ENCODE measurements around the gene ST6GAL1. TPM values are rescaled to one million over a fixed set of nuclear protein-coding genes. Genes with fewer than 3 reads are reported as not detected.
A peak's percentile ranks its signal among the peaks of the same experiment; 100 is the strongest.
"Not testable (repeated sequence)": the region's sequence is repeated elsewhere in the genome, so short reads cannot be mapped to it uniquely, and the experiment has no call there.

The ST6GAL1 gene
- total RNA-seq, 1 donor from 2014 or later = 35.0 TPM

- no peak for DNase-seq (ENCODE audit: low spot score)
These were observed 115.7 kb downstream of the ST6GAL1 start for GRCh38 chr3:187046033-187046432.

GRCh38 chr3:187049462-187050101 is 119.3 kb downstream of the ST6GAL1 start:
- no peak for DNase-seq (ENCODE audit: low spot score)

DNA sequence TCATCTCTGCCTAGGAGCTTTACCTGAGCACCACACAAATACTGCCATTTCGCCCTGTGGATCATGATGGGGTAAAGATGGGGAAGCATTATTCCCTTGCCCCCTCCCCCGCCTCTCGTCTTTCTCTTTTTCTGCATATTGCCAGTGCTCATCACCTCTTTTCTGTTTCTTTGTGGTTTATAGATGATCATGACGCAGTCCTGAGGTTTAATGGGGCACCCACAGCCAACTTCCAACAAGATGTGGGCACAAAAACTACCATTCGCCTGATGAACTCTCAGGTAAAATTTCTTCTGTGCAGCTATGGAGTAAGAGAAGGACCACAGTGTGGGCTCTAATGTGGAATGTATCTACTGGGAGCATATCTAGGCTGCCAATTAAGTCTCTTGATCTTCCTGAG is 120.7 kb downstream of the ST6GAL1 start:
- DNase-seq (ENCODE audit: low spot score) = no peak

- DNase-seq (ENCODE audit: low spot score) = no peak
These were observed 121.5 kb downstream of the ST6GAL1 start for GRCh38 chr3:187051724-187052366.

DNA sequence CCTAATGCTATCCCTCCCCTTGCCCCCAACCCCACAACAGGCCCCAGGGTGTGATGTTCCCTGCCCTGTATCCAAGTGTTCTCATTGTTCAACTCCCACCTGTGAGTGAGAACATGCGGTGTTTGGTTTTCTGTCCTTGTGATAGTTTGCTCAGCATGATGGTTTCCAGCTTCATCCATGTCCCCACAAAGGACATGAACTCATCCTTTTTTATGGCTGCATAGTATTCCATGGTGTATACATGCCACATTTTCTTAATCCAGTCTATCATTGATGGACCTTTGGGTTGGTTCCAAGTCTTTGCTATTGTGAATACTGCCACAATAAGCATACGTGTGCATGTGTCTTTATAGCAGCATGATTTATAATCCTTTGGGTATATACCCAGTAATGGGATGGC is 122.1 kb downstream of the ST6GAL1 start:
- DNase-seq (ENCODE audit: low spot score) = not testable (repeated sequence)

DNA sequence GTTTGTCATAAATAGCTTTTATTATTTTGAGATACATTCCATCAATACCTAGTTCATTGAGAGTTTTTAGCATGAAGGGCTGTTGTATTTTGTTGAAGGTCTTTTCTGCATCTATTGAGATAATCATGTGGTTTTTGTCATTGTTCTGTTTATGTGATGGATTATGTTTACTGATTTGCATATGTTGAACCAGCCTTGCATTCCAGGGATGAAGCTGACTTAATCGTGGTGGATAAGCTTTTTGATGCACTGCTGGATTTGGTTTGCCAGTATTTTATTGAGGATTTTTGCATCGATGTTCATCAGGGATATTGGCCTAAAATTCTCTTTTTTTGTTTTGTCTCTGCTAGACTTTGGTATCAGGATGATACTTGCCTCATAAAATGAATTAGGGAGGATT is 124.1 kb downstream of the ST6GAL1 start:
- not testable (repeated sequence) for DNase-seq (ENCODE audit: low spot score)

DNA sequence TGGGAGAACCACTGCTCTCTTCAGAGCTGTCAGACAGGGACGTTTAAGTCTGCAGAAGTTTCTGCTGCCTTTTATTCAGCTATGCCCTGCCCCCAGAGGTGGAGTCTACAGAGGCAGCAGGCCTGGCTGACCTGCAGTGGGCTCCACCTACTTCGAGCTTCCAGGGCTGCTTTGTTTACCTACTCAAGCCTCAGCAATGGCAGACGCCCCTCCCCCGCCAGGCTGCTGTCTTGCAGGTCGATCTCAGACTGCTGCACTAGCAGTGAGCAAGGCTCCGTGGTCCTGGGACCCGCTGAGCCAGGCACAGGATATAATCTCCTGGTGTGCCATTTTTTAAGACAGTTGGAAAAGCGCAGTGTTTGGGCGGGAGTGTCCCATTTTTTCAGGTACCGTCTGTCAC is 127.5 kb downstream of the ST6GAL1 start:
- DNase-seq (ENCODE audit: low spot score) = not testable (repeated sequence)

DNA sequence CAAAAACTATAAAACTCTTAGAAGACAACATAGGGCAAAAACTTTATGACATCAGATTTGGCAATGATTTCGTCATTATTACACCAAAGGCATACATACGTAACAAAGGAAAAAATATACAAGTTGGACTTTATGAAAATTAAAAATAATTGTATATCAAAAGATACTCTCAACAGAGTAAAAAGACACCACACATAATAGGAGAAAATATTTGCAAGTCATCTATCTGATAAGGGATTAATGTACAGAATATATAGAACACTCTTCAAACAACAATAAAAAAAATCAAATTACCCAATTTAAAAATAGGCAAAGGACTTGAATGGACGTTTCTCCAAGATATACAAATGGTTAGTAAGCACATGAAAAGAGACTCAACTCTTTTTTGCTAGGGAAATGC is 131.4 kb downstream of the ST6GAL1 start:
- no peak for DNase-seq (ENCODE audit: low spot score)

GRCh38 chr3:187062526-187063177 is 132.3 kb downstream of the ST6GAL1 start:
- no peak for DNase-seq (ENCODE audit: low spot score)

GRCh38 chr3:187063286-187064121 is 133.2 kb downstream of the ST6GAL1 start:
- no peak for DNase-seq (ENCODE audit: low spot score)

GRCh38 chr3:187064210-187065115 is 134.1 kb downstream of the ST6GAL1 start:
- peak; percentile 48 for DNase-seq (ENCODE audit: low spot score)

DNA sequence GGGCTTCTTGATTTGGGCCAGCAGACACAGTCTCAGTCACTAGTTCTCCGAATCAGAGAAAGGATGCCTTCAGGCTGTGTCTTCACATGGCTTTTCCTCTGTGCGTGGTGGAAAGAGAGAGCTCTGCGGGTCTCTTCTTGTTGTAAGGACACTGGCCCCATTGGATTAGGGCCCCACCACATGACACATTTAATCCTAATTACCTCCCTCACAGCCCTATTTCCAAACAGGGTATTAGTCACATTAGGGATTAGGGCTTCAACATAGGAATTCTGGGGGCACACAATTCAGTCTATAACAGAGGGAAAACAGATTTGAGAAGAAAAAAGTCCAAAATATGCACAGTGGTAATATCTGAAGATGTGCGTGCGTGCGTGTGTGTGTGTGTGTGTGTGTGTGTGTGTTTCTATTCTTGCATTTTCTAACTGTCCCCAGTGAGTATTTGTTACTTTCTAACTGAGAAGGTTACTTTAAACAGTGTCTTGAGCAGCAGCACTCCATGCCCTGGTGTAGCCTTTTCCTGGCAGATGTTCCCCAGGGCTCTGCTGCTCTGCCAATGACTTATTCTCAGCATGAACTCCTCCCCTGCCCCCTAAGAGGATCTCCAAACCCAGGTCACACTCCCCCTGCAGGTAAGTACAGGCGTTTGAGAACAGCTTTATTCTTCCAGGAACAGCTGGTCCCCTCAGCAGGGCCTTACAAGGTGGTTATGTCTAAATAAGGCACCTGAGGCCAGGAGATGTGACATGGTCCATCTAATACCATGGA is 136.1 kb downstream of the ST6GAL1 start:
- no peak for DNase-seq (ENCODE audit: low spot score)

GRCh38 chr3:187068787-187069186 is 138.5 kb downstream of the ST6GAL1 start:
- no peak for DNase-seq (ENCODE audit: low spot score)

DNA sequence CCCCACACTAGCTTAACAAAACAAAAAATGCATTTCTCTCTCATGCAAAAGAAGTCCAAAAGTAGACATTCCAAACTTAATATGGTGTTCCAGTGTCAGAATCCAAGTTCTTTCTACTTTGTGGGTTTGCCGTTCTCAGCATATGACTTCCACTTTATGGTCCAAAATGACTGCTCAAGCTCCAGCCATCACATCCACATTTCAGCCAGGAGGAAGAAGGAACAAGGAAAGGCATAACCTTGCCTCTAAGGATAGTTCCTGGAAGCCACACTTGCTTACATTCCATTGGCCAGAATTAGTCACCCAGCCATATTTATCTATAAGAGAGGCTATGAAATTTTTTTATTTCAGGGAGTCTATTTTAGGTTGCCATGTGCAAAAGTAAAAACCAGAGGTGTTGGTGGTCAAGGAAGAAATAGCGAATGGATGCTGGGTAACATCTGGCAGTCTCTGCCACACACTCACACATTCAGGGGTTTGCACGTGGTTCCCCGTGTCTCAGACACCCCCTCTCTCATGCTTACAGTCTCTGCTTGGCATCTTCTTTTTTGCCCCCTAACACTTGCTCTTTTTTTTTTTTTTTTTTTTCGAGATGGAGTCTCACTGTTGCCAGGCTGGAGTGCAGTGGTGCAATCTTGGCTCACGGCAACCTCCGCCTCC is 139.7 kb downstream of the ST6GAL1 start:
- no peak for DNase-seq (ENCODE audit: low spot score)

DNA sequence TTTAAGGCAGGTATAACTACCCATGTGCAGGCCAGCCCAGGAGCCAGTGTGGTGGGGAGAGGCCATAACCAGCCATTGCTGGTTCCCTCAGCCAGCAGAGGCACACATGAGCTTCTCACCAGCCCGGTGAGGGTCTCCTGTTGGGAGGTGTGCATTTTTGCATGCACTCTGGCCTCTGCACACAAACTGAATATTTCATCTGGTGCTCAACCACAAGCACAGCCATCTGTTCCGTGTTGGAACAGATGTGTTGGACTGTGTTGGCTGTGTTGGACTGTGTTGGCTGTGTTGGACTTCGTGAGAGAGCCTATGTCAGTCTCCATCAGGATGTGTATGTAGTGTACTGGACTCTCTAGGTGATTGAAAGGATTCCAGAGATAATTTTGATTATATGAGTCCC is 141.8 kb downstream of the ST6GAL1 start:
- DNase-seq (ENCODE audit: low spot score) = no peak

DNA sequence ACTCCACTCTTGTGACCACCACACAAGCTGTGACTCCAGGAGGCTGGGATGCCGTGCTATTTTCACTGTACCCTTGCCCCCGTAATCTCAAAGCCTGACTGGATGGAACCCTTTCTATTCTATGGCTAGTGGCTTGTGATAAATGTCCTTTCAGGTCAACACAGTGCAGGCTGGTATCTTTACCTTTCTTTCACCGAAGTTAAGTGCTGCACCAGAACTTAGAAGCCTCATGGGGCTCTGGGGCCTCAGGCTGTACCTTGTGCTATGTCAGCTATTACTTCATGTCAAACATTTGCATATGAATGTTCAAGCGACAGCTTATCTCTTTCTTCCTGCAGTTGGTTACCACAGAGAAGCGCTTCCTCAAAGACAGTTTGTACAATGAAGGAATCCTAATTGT is 142.2 kb downstream of the ST6GAL1 start:
- no peak for DNase-seq (ENCODE audit: low spot score)

DNA sequence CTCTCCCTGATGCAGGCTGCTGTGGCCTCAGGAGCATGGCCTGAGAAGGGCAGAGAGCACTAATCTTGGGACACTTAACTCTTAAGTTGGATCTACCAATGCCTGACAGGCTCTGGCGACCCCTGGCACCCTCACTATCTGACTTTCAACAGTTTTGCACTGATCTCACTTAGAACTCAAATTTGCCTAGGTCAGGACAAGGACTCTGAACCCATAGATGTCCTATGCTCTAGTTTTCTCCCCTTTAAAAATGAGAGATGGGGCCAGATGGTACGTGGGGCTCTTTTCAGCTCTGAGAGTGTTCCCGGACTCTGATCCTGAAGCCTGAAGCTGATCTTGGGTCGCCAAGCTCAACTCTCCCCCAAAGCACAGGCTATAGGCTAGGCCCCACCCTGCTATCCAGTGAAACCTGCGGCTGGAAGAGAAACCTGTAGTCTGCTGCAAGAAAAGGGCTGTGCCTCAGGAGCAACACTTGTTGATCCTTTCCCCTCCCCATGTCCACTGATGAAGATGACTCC is 143.3 kb downstream of the ST6GAL1 start:
- DNase-seq (ENCODE audit: low spot score) = no peak

DNA sequence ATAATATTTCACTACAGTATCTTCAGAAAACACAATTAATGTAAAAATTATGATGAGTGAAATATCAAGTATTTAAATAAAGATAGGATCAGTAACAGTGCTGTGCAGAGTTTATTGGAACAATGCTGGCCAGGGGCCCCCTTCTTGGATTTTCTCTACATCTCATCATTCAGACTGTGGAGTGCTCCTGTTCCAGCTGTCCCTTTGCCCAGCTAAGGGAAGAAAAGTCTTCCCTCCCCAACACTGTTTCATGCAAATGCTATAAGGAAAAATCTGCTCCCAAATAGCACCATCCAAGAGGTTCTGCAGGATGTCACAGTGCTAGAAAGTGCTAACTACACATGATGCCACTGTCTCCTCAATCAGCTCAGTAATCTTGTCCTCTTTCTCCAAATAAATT is 144.5 kb downstream of the ST6GAL1 start:
- DNase-seq (ENCODE audit: low spot score) = no peak

DNA sequence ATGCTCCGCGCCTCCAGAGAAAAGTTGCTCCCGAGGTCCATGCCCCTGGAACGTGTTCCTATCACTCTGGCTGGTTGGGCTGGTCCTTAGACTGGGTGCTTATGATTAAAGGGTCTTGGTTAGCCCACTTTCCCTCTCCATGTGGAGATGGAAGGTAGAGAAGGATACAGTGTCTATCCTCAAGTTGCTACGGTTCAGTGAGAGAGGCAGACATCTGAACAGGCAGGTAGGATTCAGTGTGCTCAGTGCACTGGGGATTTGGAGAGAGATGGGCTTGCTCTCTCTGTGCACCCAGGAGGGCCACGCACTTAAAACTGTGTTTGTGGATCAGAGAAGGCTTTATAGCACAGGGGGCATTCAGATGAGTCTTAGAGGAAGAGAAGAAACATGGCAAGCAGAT is 146.0 kb downstream of the ST6GAL1 start:
- no peak for DNase-seq (ENCODE audit: low spot score)

DNA sequence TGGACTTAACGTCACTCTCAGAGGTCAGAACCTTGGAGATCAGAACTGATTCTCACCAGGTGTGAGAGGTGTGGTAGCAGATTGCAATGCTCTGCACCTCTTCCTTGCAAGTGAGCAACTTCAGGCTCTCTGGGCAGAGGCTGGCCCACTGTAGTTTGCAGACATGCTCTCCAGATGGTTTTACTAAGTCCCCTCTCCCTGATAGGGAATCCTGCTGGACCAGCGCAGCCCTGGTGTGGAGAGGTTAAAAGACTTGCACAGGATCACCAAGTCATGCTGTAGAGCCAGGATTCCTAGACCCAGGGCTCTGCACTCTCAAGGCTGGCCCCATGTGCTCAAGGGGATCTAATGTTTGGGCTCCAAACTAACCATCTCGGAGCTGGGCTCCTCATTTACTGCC is 146.8 kb downstream of the ST6GAL1 start:
- DNase-seq (ENCODE audit: low spot score) = no peak
